ENCODE results near the gene RUNX2.

- no peak for TF ChIP-seq EZH2 (IDR thresholded peaks at IDR 0.05; ENCODE audit: insufficient read depth, poor library complexity, severe bottlenecking)
- TF ChIP-seq EZH2phosphoT487 (IDR thresholded peaks at IDR 0.05; ENCODE audit: insufficient read depth, low read depth), result no peak
Measured at GRCh38 chr6:45619211-45619760, 291.2 kb downstream of the RUNX2 start.
